GM12801 (cell line): ENCODE measurements around the gene DYNLT1.

Source experiments
- CTCF ChIP-seq: IDR thresholded peaks from one replicate; pipeline ENCODE4 v1.5.1; 2011; ENCODE audit warnings: control low read depth; ENCODE audit not compliant: insufficient read length; ENCODE audit errors: extremely low read depth

The DYNLT1 gene

DNA sequence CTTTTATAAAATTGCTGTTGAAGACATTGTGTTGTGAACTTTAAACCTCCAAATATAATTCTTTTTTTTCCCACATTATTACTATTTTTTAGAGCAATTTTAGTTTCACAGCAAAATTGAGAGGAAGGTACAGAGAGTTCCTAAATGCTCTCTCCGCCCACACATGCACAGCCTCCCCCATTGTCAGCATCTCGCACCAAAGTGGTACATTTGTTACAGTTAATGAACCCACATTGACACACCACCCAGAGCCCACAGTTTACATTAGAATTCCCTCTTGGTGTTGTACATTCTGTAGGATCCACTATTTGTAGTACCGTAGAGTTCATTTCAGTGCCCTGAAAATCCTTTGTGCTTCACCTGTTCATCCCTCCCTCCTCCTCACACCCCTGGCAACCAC lies 50.9 kb downstream of the DYNLT1 start:
- no peak for TF ChIP-seq CTCF

DNA sequence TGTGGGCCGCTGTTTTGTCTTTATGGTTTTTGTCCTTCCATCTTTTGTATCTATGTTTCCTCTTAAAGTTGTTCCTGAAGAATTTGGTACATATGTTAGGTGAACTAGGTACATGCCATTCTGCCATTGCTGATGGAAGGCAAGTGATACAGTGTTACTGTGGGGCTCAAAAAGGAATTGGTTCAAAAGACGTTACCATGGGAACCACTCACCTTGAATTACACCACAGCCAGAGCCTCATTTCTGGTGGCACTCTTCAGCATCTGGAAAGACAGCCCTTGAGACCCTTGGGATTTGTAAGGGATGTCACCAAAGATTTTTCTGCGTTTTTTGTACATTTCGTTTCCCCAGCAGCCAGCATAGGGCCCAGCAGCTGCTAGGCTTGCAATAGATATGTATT lies 52.7 kb downstream of the DYNLT1 start:
- no peak for TF ChIP-seq CTCF

DNA sequence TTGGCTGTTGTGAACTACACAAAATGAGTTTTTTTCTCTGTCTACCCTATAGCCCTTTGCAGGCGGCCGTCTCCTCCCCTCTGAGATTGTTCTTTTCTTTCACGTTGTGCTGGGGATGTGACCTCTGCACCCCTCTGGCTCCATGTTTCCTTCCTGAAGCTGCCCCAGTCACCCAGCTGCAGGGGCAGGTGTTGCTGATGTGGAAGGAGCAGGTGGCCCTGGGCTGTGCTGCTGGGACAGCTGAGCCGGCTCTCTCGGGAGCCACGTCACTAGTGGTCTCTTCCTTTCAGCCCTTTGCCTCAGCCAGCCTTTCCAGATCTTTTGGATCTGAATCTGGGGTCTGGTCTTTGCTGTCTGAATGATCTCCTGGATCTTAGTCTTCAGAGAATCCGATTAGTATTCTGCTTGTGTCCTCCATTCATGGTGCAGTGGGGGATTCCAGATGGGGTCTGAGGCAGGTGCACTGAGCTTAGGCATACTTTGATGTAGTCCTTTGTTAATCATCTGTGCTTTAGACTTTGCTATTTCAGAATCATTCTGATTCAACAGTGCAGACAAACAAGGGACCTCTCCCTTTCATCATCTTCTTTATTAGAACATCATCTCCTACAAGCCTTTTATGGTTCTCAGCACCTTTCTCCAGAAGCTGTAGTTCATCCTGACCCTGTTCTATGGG lies 53.3 kb downstream of the DYNLT1 start:
- TF ChIP-seq CTCF, result no peak

DNA sequence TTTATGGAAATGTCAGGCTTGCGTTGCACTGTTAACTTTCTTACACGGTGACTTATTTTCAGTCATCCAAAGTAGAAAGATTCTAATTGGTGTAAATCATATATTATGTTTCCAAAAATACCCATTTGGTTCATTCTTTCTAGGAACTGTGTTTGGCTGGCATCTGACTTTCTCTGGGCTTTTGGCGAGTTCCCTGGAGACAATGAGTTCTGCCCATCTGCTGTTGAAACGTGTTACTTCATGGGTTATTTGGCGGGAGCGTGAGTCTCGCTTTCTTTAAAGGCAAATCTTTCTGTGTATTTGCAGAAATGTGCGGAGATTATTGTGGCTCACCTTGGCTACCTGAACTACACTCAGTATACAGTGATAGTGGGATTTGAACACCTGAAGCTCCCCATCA lies 55.2 kb downstream of the DYNLT1 start:
- TF ChIP-seq CTCF, result no peak

GRCh38 chr6:158586652-158587051 lies 57.9 kb downstream of the DYNLT1 start:
- TF ChIP-seq CTCF, result no peak
